Stimulated activated effector memory CD8-positive, alpha-beta T cell treated with anti-CD3 and anti-CD28 coated beads, Interleukin-12 subunit alpha, Interleukin-12 subunit beta, amount 100 ng/mL, for 72 hours (primary cell): ENCODE data around the gene NECAB2.

Experiments
- ATAC-seq: fragments of 150-1000 bp; cut with Tn5 transposase; 2 replicates; pipeline ENCODE4 v1.10.0; 2021
- DNase-seq, 2 donors: peaks; one replicate each; pipeline ENCODE4 v3.0.0; 2021 to 2022; ENCODE audit warnings: low spot score in 2 of 2
- H3K27ac Mint-ChIP-seq: one replicate; pipeline ENCODE4 v1.8.0; 2022; ENCODE audit warnings: mild to moderate bottlenecking, mixed read lengths
- H3K36me3 Mint-ChIP-seq: one replicate; pipeline ENCODE4 v1.8.0; 2022; ENCODE audit warnings: mild to moderate bottlenecking, mixed read lengths
- H3K4me1 Mint-ChIP-seq: one replicate; pipeline ENCODE4 v1.8.0; 2022; ENCODE audit warnings: mixed read lengths
- H3K4me3 Mint-ChIP-seq: one replicate; pipeline ENCODE4 v1.8.0; 2022; ENCODE audit warnings: mild to moderate bottlenecking, mixed read lengths
- H3K9me3 Mint-ChIP-seq: one replicate; pipeline ENCODE4 v1.8.0; 2022; ENCODE audit warnings: mixed read lengths

Gene NECAB2

DNA sequence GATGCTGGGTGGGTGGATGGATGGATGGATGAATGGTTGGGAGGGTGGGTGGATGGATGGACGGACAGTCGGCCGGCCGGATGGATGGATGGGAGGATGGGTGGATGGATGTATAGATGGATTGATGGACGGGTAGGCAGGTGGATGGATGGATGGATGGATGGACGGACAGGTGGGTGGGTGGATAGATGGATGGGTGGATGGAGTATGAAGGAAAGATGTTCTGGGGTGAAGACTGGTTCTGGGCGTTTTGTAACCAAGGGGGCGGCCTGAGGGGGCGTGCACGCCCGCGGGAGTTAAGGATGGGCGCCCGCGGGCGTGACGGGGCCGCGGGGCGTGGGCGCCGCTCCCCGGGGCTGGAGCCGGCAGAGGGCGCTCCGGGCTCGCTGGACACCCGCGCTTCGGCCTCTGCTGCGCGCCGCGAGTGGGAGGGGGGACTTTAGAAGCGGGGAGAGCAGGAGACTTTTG lies at the start of gene NECAB2:
Gene NECAB2 (plus strand): TSS at position 407 of the 468 bp plus-strand sequence. CDS start 405 bp downstream, outside the sequence.
- H3K4me3 Mint-ChIP-seq, result peak within 1 kb of the TSS; percentile 39

DNA sequence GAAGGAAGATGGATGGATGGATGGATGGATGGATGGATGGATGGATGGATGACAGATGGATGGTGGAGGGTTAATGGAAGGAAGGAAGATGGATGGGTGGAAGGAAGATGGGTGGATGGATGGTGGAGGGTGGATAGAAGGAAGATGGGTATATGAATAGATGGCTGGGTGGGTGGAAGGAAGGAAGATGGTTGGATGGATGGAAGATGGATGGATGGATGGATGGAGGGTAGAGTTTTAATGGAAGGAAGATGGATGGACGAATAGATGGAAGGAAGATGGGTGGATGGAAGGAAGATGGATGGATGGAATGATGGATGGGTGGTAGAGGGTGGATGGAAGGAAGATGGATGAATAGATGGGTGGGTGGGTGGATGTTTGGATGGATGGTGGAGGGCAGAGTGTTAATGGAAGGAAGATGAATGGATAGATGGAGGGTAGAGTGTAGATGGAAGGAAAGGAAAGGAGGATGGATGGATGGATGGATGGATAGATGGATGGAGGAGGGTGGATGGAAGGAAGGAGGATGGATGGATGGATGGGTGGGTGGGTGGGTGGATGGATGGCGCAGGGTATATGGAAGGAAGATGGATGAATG lies 47.1 kb upstream of the NECAB2 start:
- H3K36me3 Mint-ChIP-seq, result peaks cover 11% of the 10 kb centered on the region
- ATAC-seq, result no peak
- H3K4me1 Mint-ChIP-seq, result peaks cover 34% of the 10 kb centered on the region
- H3K27ac Mint-ChIP-seq, result peak overlapping the region; percentile 38
- H3K4me3 Mint-ChIP-seq, result no peak overlapping the region
- DNase-seq, result no peak
- no peaks in the 10 kb centered on the region for H3K9me3 Mint-ChIP-seq

More for the DNA sequence above, at the start of gene NECAB2:
- no peaks in the 10 kb centered on the region for H3K36me3 Mint-ChIP-seq
- peak in 1 of 2 donors; percentile 29 for DNase-seq
- H3K4me1 Mint-ChIP-seq, result peaks cover 6% of the 10 kb centered on the region
- H3K9me3 Mint-ChIP-seq, result no peaks in the 10 kb centered on the region
- ATAC-seq, result peak; percentile 14
- no peak within 1 kb of the TSS for H3K27ac Mint-ChIP-seq

DNA sequence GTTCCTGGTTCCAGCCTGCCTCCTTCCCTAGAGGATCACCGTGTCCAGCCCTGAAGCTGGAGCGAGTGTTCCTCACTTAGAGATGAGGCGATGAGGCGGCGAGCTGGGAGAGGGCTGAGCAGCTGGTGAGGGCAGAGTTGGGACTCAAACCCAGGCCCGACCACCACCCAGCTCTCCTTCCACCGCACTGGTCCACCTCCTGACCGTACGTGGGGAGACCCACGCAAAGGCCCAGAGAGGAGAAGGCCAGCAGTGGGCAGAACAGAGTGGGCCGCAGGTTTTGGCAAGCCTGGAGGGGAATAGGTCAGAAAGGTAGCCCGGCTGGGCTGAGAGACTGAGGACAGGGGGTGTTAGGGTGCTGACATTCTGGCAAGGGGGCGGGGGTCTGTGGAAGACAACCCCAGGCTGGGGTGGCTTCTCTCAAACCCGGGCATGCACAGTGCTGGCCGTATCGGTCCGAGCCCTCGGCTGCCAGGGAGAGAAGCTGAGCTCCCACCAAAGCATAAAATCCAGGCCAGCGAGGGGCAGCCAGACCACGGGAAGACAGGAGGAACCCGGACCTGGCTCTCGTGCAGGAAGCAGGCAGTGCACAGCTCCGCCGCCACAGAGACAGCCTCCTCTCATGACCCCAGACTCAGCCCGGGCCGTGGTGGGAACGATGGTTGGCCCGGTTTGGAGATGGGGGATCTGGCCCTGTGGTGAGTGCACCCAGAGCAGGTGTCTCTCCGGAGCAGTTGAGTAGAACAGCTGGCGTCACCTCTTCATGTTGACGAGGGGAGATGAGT lies 44.3 kb upstream of the NECAB2 start:
- Mint-ChIP-seq H3K36me3 (no peaks in the 10 kb centered on the region), H3K4me1 (peaks cover 35% of the 10 kb centered on the region), H3K9me3 (no peaks in the 10 kb centered on the region), H3K27ac (peak overlapping the region; percentile 61), H3K4me3 (no peak overlapping the region)
- ATAC-seq (no peak), DNase-seq (no peak)

DNA sequence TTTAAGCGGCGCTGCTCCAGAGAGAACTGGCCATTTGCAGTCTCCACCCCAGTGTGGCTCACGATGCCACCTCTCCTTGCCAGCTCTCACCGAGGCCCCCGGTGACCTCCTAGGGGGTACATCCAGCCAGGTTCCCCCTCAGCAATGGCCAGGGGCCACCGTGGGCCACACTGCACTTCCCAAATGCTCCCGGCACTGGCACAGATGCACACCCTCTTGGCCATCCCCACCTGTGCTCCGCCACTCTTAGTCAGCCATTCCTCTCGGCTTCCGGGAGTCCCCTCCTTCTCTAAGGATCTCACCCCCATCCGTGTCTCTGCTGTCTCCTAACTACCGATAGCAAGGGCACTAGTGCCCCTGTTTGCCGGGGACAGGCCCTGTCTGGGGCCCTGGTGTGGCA lies 43.4 kb upstream of the NECAB2 start:
- Mint-ChIP-seq H3K36me3 (no peaks in the 10 kb centered on the region), H3K4me1 (peaks cover 28% of the 10 kb centered on the region), H3K27ac (peak overlapping the region; percentile 72), H3K4me3 (no peak overlapping the region), H3K9me3 (no peaks in the 10 kb centered on the region)
- DNase-seq (no peak), ATAC-seq (no peak)

DNA sequence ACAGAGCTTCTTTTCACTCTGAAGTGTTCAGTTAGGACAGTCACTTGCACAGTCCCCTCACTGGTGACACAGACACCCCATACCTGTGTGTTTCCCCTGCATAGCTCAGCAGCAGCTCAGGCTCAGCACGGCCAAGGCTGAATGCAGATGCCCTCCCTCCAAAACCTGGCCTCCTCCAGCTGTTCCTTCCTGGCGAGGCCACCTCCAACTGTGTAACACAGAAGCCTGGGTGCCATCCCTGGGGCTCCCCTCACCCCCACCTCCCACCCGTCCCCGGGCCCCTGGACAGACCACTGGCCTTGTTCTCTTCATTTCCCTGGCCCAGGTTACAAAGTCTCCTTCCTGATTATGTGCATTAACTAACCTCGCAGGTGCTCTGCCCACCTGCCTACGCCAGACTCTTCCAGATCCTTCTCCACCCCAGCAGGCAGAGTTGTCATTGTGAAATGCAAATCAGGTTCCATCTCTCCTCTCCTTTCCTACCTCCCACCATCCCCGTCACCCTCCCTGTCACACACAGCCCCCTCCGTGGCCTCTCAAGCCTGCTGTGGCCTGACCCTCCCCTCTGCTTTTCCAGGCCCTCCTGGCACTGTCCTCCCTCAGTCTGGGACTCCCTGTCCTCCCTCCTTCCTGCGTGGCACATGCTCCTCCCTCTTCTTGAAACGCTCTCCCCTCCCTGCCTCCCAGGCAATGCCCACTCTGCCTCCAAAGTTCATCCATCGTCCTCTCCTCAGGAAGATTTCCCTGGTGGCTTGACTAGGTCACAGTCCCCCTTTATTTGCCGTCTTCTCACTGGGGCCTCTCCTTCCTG lies 42.7 kb upstream of the NECAB2 start:
- Mint-ChIP-seq H3K36me3 (no peaks in the 10 kb centered on the region), H3K4me1 (peaks cover 27% of the 10 kb centered on the region), H3K9me3 (no peaks in the 10 kb centered on the region), H3K4me3 (no peak overlapping the region), H3K27ac (peak overlapping the region; percentile 76)
- no peak for ATAC-seq
- no peak for DNase-seq

- no peaks in the 10 kb centered on the region for H3K36me3 Mint-ChIP-seq
- ATAC-seq (no peak), DNase-seq (no peak)
- H3K4me3 Mint-ChIP-seq, result no peak overlapping the region
- peaks cover 19% of the 10 kb centered on the region for H3K4me1 Mint-ChIP-seq
- H3K27ac Mint-ChIP-seq, result peak overlapping the region; percentile 76
- H3K9me3 Mint-ChIP-seq, result no peaks in the 10 kb centered on the region
Observed at GRCh38 chr16:83925957-83926725, 41.9 kb upstream of the NECAB2 start.

GRCh38 chr16:83926726-83927397 lies 41.2 kb upstream of the NECAB2 start:
- H3K36me3 Mint-ChIP-seq, result no peaks in the 10 kb centered on the region
- no peak overlapping the region for H3K4me3 Mint-ChIP-seq
- ATAC-seq (peak; percentile 64), DNase-seq (peak; percentile 57 to 83)
- no peaks in the 10 kb centered on the region for H3K9me3 Mint-ChIP-seq
- peaks cover 19% of the 10 kb centered on the region for H3K4me1 Mint-ChIP-seq
- no peak overlapping the region for H3K27ac Mint-ChIP-seq

DNA sequence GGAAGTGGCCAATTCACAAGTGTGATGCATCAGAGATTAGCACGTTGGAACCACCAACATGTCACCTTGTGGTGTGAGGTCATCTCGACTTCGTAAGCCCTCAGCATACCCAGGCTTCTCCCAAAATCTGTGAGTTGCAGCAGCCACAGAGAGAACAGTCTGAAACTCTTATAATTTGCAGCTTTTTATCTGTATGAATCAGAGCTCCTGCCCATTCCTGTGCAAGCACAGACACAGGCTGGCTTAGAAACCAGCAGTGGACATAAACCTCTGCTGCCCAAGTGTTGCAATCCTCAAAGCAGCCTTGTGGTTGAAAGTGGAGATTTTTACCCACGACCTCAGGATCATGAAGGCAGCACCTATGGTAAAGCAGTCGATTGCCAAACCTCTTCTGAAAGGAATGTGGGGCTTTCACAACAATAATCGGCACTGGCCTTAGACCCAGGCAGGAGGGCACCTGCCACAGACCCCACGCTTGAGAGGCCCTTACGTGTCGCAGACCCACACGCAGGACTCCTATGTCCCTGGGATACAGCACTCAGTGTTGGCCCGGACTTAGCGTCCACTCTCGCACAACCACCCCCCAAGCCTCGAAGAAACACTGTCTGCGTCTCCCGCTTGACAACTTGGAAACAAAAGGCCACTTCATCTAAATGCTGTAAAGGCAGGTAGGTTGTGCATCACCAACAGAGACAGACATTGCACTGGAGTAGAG lies 39.5 kb upstream of the NECAB2 start:
- Mint-ChIP-seq H3K4me1 (peaks cover 19% of the 10 kb centered on the region), H3K36me3 (no peaks in the 10 kb centered on the region), H3K27ac (no peak overlapping the region), H3K9me3 (no peaks in the 10 kb centered on the region), H3K4me3 (no peak overlapping the region)
- ATAC-seq (peak; percentile 55), DNase-seq (no peak)

DNA sequence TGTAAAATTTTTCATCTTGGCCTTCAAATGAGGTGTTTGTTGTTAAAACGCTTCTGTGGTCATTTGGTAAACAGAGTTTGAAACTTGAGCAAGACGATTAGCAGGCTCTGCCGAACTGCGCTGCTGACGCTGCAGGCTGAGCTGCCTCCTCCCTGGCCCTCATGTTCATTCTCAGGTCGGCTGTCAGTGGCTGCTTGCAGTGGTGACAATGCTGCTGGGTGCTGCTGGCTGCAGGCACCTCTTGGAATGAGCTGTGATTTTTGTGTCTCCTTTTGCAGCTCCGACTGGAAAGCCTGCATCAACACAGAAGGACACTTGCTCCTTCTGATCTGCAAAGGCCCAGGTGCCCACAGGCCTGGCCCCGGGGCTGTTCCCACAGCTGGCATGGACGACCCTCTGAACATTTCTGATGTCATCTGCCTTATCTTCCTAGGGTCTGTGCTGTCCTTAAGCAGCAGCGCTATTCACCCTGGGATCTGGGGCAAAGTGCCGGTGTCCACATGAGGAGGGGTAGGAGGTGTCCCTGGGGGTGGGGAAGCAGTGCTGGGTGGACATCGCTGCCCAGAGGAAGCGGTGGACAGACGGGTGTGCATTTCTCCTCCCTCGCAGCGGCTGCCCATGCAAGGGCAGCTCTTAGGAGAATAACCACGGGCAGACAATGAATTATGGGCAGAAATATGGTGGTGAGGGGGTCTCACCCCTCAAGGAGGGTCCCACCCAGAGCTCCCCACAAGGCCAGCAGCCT lies 38.1 kb upstream of the NECAB2 start:
- no peaks in the 10 kb centered on the region for H3K9me3 Mint-ChIP-seq

DNA sequence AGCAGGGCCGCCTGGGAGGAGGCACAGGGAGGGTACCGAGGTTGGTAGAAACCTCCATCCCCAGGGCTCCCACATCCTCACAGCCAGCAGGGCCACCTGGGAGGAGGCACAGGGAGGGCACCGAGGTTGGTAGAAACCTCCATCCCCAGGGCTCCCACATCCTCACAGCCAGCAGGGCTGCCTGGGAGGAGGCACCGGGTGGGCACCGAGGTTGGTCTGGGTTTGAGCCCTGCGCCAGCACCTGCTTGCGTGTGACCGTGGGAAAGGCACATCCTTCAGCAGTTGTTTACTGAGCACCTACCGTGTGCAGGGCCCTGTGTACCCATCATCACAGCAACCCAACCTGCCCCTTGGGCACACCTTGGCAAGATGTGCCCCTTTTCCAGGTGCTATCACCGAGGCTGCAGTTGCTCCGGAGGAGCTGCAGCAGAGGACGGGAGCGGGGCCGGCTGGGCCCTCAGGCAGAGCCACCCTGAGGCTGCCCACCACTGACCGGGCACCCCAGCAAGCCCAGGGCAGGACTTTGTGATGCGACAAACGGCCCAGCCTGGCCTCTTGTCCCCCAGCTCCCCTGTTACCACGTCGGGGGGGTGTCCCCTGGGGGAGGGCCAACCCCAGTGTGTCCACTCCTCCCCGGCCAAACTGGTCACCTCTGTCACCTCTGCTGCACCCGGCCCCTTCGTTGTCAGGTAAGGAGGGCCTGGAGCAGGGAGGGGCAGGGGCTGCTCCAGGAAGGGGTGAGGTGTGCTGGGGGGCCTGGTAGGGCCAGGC lies 37.1 kb upstream of the NECAB2 start:
- no peaks in the 10 kb centered on the region for H3K36me3 Mint-ChIP-seq
- ATAC-seq (no peak), DNase-seq (no peak)
- H3K27ac Mint-ChIP-seq, result no peak overlapping the region
- no peak overlapping the region for H3K4me3 Mint-ChIP-seq
- H3K4me1 Mint-ChIP-seq, result peaks cover 15% of the 10 kb centered on the region
- H3K9me3 Mint-ChIP-seq, result no peaks in the 10 kb centered on the region

More for the DNA sequence above, 38.1 kb upstream of the NECAB2 start:
- H3K4me1 Mint-ChIP-seq, result peaks cover 18% of the 10 kb centered on the region
- DNase-seq (no peak), ATAC-seq (no peak)
- H3K36me3 Mint-ChIP-seq, result no peaks in the 10 kb centered on the region
- H3K4me3 Mint-ChIP-seq, result no peak overlapping the region
- H3K27ac Mint-ChIP-seq, result no peak overlapping the region

- no peak for DNase-seq
- no peaks in the 10 kb centered on the region for H3K36me3 Mint-ChIP-seq
- H3K27ac Mint-ChIP-seq, result no peak overlapping the region
- no peak overlapping the region for H3K4me3 Mint-ChIP-seq
- H3K4me1 Mint-ChIP-seq, result peaks cover 11% of the 10 kb centered on the region
- H3K9me3 Mint-ChIP-seq, result no peaks in the 10 kb centered on the region
- no peak for ATAC-seq
Observed at GRCh38 chr16:83931556-83931955, 36.5 kb upstream of the NECAB2 start.

DNA sequence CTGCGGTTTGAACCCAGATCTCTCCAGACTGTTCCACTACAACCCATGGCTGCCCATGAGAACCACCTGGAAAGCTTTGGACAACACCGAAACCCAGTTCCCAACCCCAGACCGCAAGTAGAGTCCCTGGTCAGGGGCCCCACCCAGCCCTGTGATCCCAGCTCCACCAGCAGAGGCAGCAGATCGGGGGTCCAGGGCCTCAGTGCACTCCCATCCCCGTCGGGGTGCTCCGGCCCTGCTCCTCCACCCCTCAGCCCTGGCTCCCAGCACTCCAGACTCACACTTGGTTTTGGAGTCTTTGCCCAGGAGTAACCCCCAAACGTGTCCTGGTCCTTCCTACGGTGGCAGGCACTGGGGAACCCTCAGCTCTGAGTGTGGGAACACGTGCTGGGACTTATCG lies 35.7 kb upstream of the NECAB2 start:
- no peaks in the 10 kb centered on the region for H3K36me3 Mint-ChIP-seq

More for the DNA sequence above, 35.7 kb upstream of the NECAB2 start:
- no peak for DNase-seq
- ATAC-seq, result no peak
- Mint-ChIP-seq H3K4me1 (peaks cover 8% of the 10 kb centered on the region), H3K4me3 (no peak overlapping the region), H3K27ac (no peak overlapping the region), H3K9me3 (no peaks in the 10 kb centered on the region)
